K562 (cell line): ENCODE results near the gene POU2AF2. TPM values are rescaled to one million over a fixed set of nuclear protein-coding genes. Genes with fewer than 3 reads are reported as not detected.

Source experiments
- ATAC-seq: fragments of 200-7000 bp; cut with Tn5 transposase; 3 replicates; pipeline ENCODE4 v1.9.1; 2020; ENCODE audit warnings: moderate library complexity
- BruUV-seq: library from RNA; stranded (reverse); fragments of 400-500 nt; replicated peaks from 2 replicates; lab custom pipeline; 2021; lab: Mats Ljungman, UMichigan
- CTCF ChIA-PET: fragments of 300-600 bp; formaldehyde crosslinking; extraction: SDS; loops from one replicate; lab custom pipeline; 2021; ENCODE audit warnings: low intra/inter-chr PET ratio; lab: Yijun Ruan, JAX
- POLR2A ChIA-PET: fragments of 300-600, 350-650 bp; sonication (Branson Sonifier 250); formaldehyde crosslinking; extraction: SDS; loops from one replicate; lab custom pipeline; 2021; ENCODE audit warnings: antibody characterized with exemption, inconsistent platforms; lab: Yijun Ruan, JAX
- DNase-seq, 4 experiments: peaks; one replicate each; pipeline versions ENCODE4 v3.0.0 to v3.0.0-alpha.2; 2011 to 2018; ENCODE audit warnings: low spot score in 3 of 4, mixed read lengths in 3 of 4; ENCODE audit errors: extremely low read depth in 1 of 4
- FAIRE-seq: peaks from 2 replicates; lab custom pipeline; 2011; peaks lifted over from hg19 to GRCh38; lab: Jason Lieb, UNC
- H2AFZ ChIP-seq: 2 replicates; pipeline ENCODE4 v1.6.0; 2011; ENCODE audit warnings: low read depth, low read length, control low read depth, inconsistent platforms
- H3K27ac ChIP-seq: fragments of 200-600 bp; 3 replicates; pipeline ENCODE4 v1.8.0; 2011; ENCODE audit warnings: low read depth, mild to moderate bottlenecking, control low read depth, inconsistent platforms, low read length, moderate library complexity, mixed read lengths; ENCODE audit errors: extremely low read depth
- H3K27me3 ChIP-seq, 2 experiments: fragments of 300-600 bp in 1 of 2; 2 replicates in 1 of 2; 3 replicates in 1 of 2; pipeline versions ENCODE4 v1.6.0 to v1.8.0; 2011; ENCODE audit warnings: inconsistent platforms in 2 of 2, low read length in 2 of 2, mild to moderate bottlenecking in 1 of 2, mixed read lengths in 1 of 2, moderate library complexity in 1 of 2; ENCODE audit not compliant: control insufficient read depth in 2 of 2, insufficient read depth in 2 of 2
- H3K36me3 ChIP-seq: fragments of 300-600 bp; 3 replicates; pipeline ENCODE4 v1.8.0; 2011; ENCODE audit warnings: mild to moderate bottlenecking, low read length, inconsistent platforms; ENCODE audit not compliant: control insufficient read depth, insufficient read depth
- H3K4me1 ChIP-seq, 2 experiments: fragments of 200-600 bp in 1 of 2; replicated peaks in 1 of 2; 2 replicates in 1 of 2; 3 replicates in 1 of 2; pipeline versions ENCODE4 v1.5.1 to v1.8.0; 2011; ENCODE audit warnings: inconsistent platforms in 2 of 2, low read length in 2 of 2, mild to moderate bottlenecking in 1 of 2, mixed read lengths in 1 of 2, moderate library complexity in 1 of 2; ENCODE audit not compliant: control insufficient read depth in 2 of 2, insufficient read depth in 2 of 2
- H3K4me2 ChIP-seq: 2 replicates; pipeline ENCODE4 v1.6.1; 2011; ENCODE audit warnings: low read length, control low read depth, inconsistent platforms, mixed read lengths; ENCODE audit not compliant: insufficient read depth
- H3K4me3 ChIP-seq: fragments of 200-600 bp; sonication (generic), shearing (Covaris generic); 2 replicates; pipeline ENCODE4 v1.5.1; 2016; ENCODE audit warnings: control low read depth, inconsistent platforms
- H3K79me2 ChIP-seq: fragments of 200-600 bp; 3 replicates; pipeline ENCODE4 v1.8.0; 2011; ENCODE audit warnings: low read length, inconsistent platforms; ENCODE audit not compliant: control insufficient read depth, insufficient read depth
- H3K9ac ChIP-seq, 2 experiments: 2 replicates each; pipeline versions ENCODE4 v1.6.0 to v1.6.1; 2011; ENCODE audit warnings: low read depth in 2 of 2, low read length in 2 of 2, control low read depth in 1 of 2, inconsistent platforms in 1 of 2, mild to moderate bottlenecking in 1 of 2, mixed read lengths in 1 of 2; ENCODE audit not compliant: insufficient read depth in 1 of 2
- H3K9me1 ChIP-seq: one replicate; pipeline ENCODE4 v1.6.0; 2011; ENCODE audit warnings: inconsistent platforms, mild to moderate bottlenecking, low read length, moderate library complexity; ENCODE audit not compliant: control insufficient read depth, insufficient read depth
- H3K9me3 ChIP-seq: replicated peaks from 2 replicates; pipeline ENCODE4 v1.5.1; 2011; ENCODE audit warnings: low read depth, low read length, inconsistent platforms; ENCODE audit not compliant: control insufficient read depth, insufficient read depth
- H4K20me1 ChIP-seq: replicated peaks from 2 replicates; pipeline ENCODE4 v1.6.1; 2011; ENCODE audit warnings: low read length, inconsistent platforms, mixed read lengths; ENCODE audit not compliant: control insufficient read depth, insufficient read depth
- CBX5 ChIP-seq: IDR thresholded peaks from 2 replicates; pipeline ENCODE4 v1.6.1; 2014; ENCODE audit warnings: low read depth, borderline replicate concordance
- CREB1 ChIP-seq, 2 experiments: sonication (generic) in 1 of 2; formaldehyde crosslinking in 1 of 2; IDR thresholded peaks; 2 replicates each; pipeline versions ENCODE4 v1.6.1 to v1.8.0; 2012 to 2022; ENCODE audit warnings: inconsistent platforms in 1 of 2, mild to moderate bottlenecking in 1 of 2, missing genetic modification reagents in 1 of 2, moderate library complexity in 1 of 2
- MAFG ChIP-seq: fragments of 450-650 bp; conservative IDR thresholded peaks from 2 replicates; pipeline ENCODE4 v1.6.1; 2016; ENCODE audit warnings: missing genetic modification characterization, missing compliant biosample characterization
- PTBP1 ChIP-seq: fragments of 200-400 bp; formaldehyde crosslinking; IDR thresholded peaks from 2 replicates; pipeline ENCODE4 v1.6.1; 2017; ENCODE audit warnings: low read depth, low read length
- TEAD2 ChIP-seq: fragments of 450-650 bp; IDR thresholded peaks from 2 replicates; pipeline ENCODE4 v1.6.1; 2016; ENCODE audit warnings: missing genetic modification characterization, control low read depth, missing compliant biosample characterization
- ZC3H8 ChIP-seq: fragments of 450-650 bp; IDR thresholded peaks from 2 replicates; pipeline ENCODE4 v1.6.1; 2017
- ZNF274 ChIP-seq: IDR thresholded peaks from 2 replicates; pipeline ENCODE4 v1.6.1; 2011; ENCODE audit warnings: low read depth, mild to moderate bottlenecking, low read length, moderate library complexity, borderline replicate concordance
- ZNF354B ChIP-seq: fragments of 250-450 bp; sonication (Bioruptor Pico); IDR thresholded peaks from 2 replicates; pipeline ENCODE4 v1.4.0; 2020
- WGBS: fragments of 100-300 bp; shearing (Covaris generic); methylation state at CpG from one replicate; pipeline ENCODE4 v1.1.6; 2016; ENCODE audit warnings: low coverage, mixed read lengths; ENCODE audit not compliant: insufficient coverage; ENCODE audit errors: missing lambda C conversion rate; 5-methylcytosine and 5-hydroxymethylcytosine counted together
- in situ Hi-C: fragments of 300-500 bp; cut with MboI; formaldehyde crosslinking; loops from 4 replicates; pipeline ENCODE4 v1.15.0; 2018; ENCODE audit warnings: inconsistent platforms, mixed read lengths
- intact Hi-C: fragments of 100-400 bp; cut with micrococcal nuclease; formaldehyde crosslinking; loops from 2 replicates; pipeline ENCODE4 v1.14.2; 2022
- polyA plus RNA-seq, 8 experiments: library from polyadenylated mRNA; depleted of rRNA in 4 of 8; stranded (reverse) in 5 of 8; unstranded in 3 of 8; fragments of >200 nt; fragmentation: Nextera tagmentation in 2 of 8; fragmentation: Illumina TruSeq in 1 of 8; extraction: Ambion mirVana in 2 of 8; extraction: Trizol in 1 of 8; gene quantifications; 2 replicates each; pipeline versions ENCODE4 v1.2.1 to v1.2.3, GENCODE V29; 2011 to 2014; ENCODE audit warnings: inconsistent platforms in 1 of 8, missing spikeins in 1 of 8
- total RNA-seq, 7 experiments: library from RNA; depleted of rRNA in 6 of 7; stranded (reverse); fragments of >200 nt in 6 of 7; fragmentation: Illumina TruSeq in 2 of 7; extraction: Trizol in 2 of 7; gene quantifications; 2 replicates each; pipeline versions ENCODE4 v1.2.1 to v1.2.3, GENCODE V29; 2011 to 2021; ENCODE audit warnings: low replicate concordance in 1 of 7
- TF ChIP-seq, protein P1 (sequence below): sonication (generic); formaldehyde crosslinking; IDR thresholded peaks from 2 replicates; pipeline ENCODE4 v1.8.0; 2022; ENCODE audit warnings: mild to moderate bottlenecking, missing genetic modification reagents
- TF ChIP-seq, protein P2 (sequence below): fragments of 250-450 bp; sonication (Bioruptor Pico); IDR thresholded peaks from 2 replicates; pipeline ENCODE4 v1.5.0; 2022; ENCODE audit warnings: mild to moderate bottlenecking

The POU2AF2 gene
- total and polyA plus RNA-seq, 9 of the 15 experiments (the other 6 are each of a cell fraction or from before 2014, with no cell fraction given): not detected

GRCh38 chr11:111305162-111305802 is 59.8 kb downstream of the POU2AF2 start:
- BruUV-seq: no TSS peak
- ChIA-PET CTCF (no interaction called here), POLR2A (no interaction called here)

DNA sequence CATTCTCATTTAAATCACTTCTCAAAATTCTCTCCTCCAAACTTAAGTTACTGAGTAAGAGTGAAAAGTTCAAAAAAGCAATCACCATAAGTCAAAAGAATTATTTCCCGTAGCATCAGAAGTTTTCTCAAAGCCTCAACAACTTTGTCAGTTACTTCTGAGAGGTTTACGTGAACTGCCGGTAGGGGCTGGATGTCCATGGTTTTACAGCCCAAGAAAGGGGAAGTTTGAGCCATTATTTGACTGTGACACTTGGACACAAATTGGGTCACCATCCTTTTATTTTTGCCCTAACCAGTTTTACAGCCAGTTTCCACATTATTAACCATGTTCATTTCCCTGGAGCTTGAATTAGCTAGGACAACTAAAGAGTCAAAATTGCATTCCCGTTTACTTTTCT is 60.4 kb downstream of the POU2AF2 start:
- Histone ChIP-seq H3K36me3 (no peaks in the 10 kb centered on the region), H3K79me2 (no peaks in the 10 kb centered on the region), H3K27ac (no peak overlapping the region), H3K9me3 (no peaks in the 10 kb centered on the region), H3K4me3 (no peak overlapping the region), H2AFZ (no peak overlapping the region), H4K20me1 (no peaks in the 10 kb centered on the region; the same call in 1 of the 2 replicates), H3K4me1 (no peaks in the 10 kb centered on the region), H3K9me1 (no peaks in the 10 kb centered on the region), H3K9ac (no peak overlapping the region), H3K27me3 (peaks cover 0 to 8% of the 10 kb centered on the region in 2 experiments; a peak in 2 of 5 replicates), H3K4me2 (no peak overlapping the region)
- ATAC-seq (peak; percentile 41; the same call in 1 of the 3 replicates), DNase-seq (peak in 1 of 4 experiments; percentile 4), FAIRE-seq (no peak)
- intact Hi-C loops (no loop called here), in situ Hi-C loops (no loop called here)
- ChIA-PET POLR2A (no interaction called here), CTCF (no interaction called here)
- BruUV-seq: no TSS peak
- WGBS: 3% methylated on average over 4 of the region's 4 CpGs
- no peak for TF ChIP-seq CBX5
- no peak for TF ChIP-seq PTBP1
- no peak for TF ChIP-seq ZC3H8
- no peak for TF ChIP-seq TEAD2 (tag)
- TF ChIP-seq, protein P1, sequence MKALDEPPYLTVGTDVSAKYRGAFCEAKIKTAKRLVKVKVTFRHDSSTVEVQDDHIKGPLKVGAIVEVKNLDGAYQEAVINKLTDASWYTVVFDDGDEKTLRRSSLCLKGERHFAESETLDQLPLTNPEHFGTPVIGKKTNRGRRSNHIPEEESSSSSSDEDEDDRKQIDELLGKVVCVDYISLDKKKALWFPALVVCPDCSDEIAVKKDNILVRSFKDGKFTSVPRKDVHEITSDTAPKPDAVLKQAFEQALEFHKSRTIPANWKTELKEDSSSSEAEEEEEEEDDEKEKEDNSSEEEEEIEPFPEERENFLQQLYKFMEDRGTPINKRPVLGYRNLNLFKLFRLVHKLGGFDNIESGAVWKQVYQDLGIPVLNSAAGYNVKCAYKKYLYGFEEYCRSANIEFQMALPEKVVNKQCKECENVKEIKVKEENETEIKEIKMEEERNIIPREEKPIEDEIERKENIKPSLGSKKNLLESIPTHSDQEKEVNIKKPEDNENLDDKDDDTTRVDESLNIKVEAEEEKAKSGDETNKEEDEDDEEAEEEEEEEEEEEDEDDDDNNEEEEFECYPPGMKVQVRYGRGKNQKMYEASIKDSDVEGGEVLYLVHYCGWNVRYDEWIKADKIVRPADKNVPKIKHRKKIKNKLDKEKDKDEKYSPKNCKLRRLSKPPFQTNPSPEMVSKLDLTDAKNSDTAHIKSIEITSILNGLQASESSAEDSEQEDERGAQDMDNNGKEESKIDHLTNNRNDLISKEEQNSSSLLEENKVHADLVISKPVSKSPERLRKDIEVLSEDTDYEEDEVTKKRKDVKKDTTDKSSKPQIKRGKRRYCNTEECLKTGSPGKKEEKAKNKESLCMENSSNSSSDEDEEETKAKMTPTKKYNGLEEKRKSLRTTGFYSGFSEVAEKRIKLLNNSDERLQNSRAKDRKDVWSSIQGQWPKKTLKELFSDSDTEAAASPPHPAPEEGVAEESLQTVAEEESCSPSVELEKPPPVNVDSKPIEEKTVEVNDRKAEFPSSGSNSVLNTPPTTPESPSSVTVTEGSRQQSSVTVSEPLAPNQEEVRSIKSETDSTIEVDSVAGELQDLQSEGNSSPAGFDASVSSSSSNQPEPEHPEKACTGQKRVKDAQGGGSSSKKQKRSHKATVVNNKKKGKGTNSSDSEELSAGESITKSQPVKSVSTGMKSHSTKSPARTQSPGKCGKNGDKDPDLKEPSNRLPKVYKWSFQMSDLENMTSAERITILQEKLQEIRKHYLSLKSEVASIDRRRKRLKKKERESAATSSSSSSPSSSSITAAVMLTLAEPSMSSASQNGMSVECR: no peak
- no peak for TF ChIP-seq MAFG (tag)
- TF ChIP-seq ZNF274: no peak
- no peak for TF ChIP-seq ZNF354B
- TF ChIP-seq, protein P2, sequence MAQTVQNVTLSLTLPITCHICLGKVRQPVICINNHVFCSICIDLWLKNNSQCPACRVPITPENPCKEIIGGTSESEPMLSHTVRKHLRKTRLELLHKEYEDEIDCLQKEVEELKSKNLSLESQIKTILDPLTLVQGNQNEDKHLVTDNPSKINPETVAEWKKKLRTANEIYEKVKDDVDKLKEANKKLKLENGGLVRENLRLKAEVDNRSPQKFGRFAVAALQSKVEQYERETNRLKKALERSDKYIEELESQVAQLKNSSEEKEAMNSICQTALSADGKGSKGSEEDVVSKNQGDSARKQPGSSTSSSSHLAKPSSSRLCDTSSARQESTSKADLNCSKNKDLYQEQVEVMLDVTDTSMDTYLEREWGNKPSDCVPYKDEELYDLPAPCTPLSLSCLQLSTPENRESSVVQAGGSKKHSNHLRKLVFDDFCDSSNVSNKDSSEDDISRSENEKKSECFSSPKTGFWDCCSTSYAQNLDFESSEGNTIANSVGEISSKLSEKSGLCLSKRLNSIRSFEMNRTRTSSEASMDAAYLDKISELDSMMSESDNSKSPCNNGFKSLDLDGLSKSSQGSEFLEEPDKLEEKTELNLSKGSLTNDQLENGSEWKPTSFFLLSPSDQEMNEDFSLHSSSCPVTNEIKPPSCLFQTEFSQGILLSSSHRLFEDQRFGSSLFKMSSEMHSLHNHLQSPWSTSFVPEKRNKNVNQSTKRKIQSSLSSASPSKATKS (CRISPR knock-in tag): no peak

More at GRCh38 chr11:111305162-111305802, 59.8 kb downstream of the POU2AF2 start:
- H3K4me1 ChIP-seq: no peaks in the 10 kb centered on the region
- H3K27me3 ChIP-seq: peaks cover 0 to 12% of the 10 kb centered on the region in 2 experiments; a peak in 2 of 5 replicates
- no peak overlapping the region for H3K4me3 ChIP-seq
- no peak overlapping the region for H2AFZ ChIP-seq
- WGBS: 1% methylated on average over 5 of the region's 5 CpGs
- FAIRE-seq (no peak), ATAC-seq (no peak), DNase-seq (no peak)
- H3K4me2 ChIP-seq: no peak overlapping the region
- H3K27ac ChIP-seq: no peak overlapping the region
- intact Hi-C loops: no loop called here
- H4K20me1 ChIP-seq: no peaks in the 10 kb centered on the region; the same call in 1 of the 2 replicates
- H3K9me3 ChIP-seq: no peaks in the 10 kb centered on the region
- in situ Hi-C loops: no loop called here
- H3K9ac ChIP-seq: no peak overlapping the region
- TF ChIP-seq CREB1 (IDR thresholded peaks at IDR 0.05): no peak
- TF ChIP-seq CREB1 (CRISPR knock-in tag; IDR thresholded peaks at IDR 0.05): no peak
- H3K36me3 ChIP-seq: no peaks in the 10 kb centered on the region
- no peaks in the 10 kb centered on the region for H3K79me2 ChIP-seq
- H3K9me1 ChIP-seq: no peaks in the 10 kb centered on the region
